ENCODE data around the gene GAS1. TPM values are rescaled to one million over a fixed set of nuclear protein-coding genes. Genes with fewer than 3 reads are reported as not detected.
A peak's percentile ranks its signal among the peaks of the same experiment; 100 is the strongest.

Gene GAS1
- total and polyA plus RNA-seq, 12 donors = 4.4 to 49.0 (median 10.6) TPM

DNA sequence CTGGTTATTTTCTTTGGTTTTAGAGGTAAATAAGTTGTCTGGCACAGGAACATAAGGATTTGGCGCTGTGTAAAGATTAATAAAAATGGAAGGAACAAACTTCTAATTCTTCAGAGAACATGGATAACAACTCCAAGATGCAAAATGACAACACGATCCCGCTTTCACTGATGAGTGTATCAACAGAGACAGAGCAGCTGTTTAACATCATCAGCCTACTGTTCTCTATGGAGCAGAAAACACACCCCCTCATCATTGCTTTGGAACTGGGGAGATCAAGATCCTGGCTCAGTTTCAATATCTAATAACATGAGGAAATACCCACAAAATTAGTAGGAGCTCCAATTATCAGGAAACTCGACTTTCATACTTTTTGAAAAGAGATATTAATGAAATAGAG lies 8.3 kb upstream of the GAS1 start:
- H3K4me3 ChIP-seq = no peak overlapping the region
- no peak for TF ChIP-seq POLR2A (IDR thresholded peaks at IDR 0.05)
- no peak for TF ChIP-seq CTCF (IDR thresholded peaks at IDR 0.05)

GRCh38 chr9:86955042-86955441 lies 7.7 kb upstream of the GAS1 start:
- no peak for TF ChIP-seq CTCF (IDR thresholded peaks at IDR 0.05)
- TF ChIP-seq POLR2A (IDR thresholded peaks at IDR 0.05) = no peak
- H3K27me3 ChIP-seq = no peaks in the 10 kb centered on the region
- H3K4me1 ChIP-seq (replicated peaks in 1 of 2) = no peaks in the 10 kb centered on the region
- intact Hi-C loops (cut with DNase I) = loop anchor here in 1 of 2 donors (10.0 kb wide), 1 partner anchor 370 kb away; no protein-coding TSS in a partner anchor
- H3K27ac ChIP-seq = no peak overlapping the region
- WGBS, 4 donors = 71 to 94% (median 88%) methylated on average over 2 of the region's 2 CpGs
- no peak overlapping the region for H3K4me3 ChIP-seq
- no peak for DNase-seq
- H3K9me3 ChIP-seq (replicated peaks in 1 of 3) = no peaks in the 10 kb centered on the region
- H3K36me3 ChIP-seq (replicated peaks in 1 of 2) = no peaks in the 10 kb centered on the region

More for the DNA sequence above, 8.3 kb upstream of the GAS1 start:
- Histone ChIP-seq H3K27ac (no peak overlapping the region), H3K27me3 (no peaks in the 10 kb centered on the region), H3K4me1 (replicated peaks in 1 of 2) (no peaks in the 10 kb centered on the region), H3K36me3 (replicated peaks in 1 of 2) (no peaks in the 10 kb centered on the region), H3K9me3 (replicated peaks in 1 of 3) (no peaks in the 10 kb centered on the region)
- DNase-seq = no peak
- intact Hi-C loops (cut with DNase I) = loop anchor here in 1 of 2 donors (10.0 kb wide), 1 partner anchor 369 kb away; no protein-coding TSS in a partner anchor
- 72 to 77% (median 76%) methylated on average over 4 of the region's 4 CpGs for WGBS, 4 donors

DNA sequence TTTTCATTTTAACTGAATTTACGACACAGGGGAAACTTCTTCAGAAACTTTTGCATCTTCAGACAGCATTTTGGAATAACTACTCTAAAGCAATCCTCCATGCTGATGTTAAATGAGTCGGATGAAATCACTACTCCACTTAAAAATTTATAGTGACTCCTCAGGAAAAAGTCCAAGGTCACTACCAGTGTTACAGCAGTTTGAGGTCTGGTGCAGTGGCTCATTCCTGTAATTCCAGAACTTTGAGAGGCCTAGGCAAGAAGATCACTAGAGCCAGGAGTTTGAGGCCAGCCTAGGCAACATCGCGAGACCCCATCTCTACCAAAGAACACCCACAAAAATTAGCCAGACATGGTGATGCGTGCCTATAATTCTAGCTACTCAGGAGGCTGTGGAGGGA lies 5.9 kb upstream of the GAS1 start:
- Histone ChIP-seq H3K27ac (no peak overlapping the region), H3K9me3 (replicated peaks in 1 of 3) (no peaks in the 10 kb centered on the region), H3K27me3 (no peaks in the 10 kb centered on the region), H3K36me3 (replicated peaks in 1 of 2) (no peaks in the 10 kb centered on the region), H3K4me3 (no peak overlapping the region), H3K4me1 (replicated peaks in 1 of 2) (peaks cover 0 to 9% of the 10 kb centered on the region in 2 donors)
- 85 to 87% (median 86%) methylated on average over 5 of the region's 5 CpGs for WGBS, 4 donors
- DNase-seq = no peak
- intact Hi-C loops (cut with DNase I) = loop anchor here in 1 of 2 donors (10.0 kb wide), 1 partner anchor 372 kb away; no protein-coding TSS in a partner anchor
- TF ChIP-seq POLR2A (IDR thresholded peaks at IDR 0.05) (no peak), CTCF (IDR thresholded peaks at IDR 0.05) (no peak)

DNA sequence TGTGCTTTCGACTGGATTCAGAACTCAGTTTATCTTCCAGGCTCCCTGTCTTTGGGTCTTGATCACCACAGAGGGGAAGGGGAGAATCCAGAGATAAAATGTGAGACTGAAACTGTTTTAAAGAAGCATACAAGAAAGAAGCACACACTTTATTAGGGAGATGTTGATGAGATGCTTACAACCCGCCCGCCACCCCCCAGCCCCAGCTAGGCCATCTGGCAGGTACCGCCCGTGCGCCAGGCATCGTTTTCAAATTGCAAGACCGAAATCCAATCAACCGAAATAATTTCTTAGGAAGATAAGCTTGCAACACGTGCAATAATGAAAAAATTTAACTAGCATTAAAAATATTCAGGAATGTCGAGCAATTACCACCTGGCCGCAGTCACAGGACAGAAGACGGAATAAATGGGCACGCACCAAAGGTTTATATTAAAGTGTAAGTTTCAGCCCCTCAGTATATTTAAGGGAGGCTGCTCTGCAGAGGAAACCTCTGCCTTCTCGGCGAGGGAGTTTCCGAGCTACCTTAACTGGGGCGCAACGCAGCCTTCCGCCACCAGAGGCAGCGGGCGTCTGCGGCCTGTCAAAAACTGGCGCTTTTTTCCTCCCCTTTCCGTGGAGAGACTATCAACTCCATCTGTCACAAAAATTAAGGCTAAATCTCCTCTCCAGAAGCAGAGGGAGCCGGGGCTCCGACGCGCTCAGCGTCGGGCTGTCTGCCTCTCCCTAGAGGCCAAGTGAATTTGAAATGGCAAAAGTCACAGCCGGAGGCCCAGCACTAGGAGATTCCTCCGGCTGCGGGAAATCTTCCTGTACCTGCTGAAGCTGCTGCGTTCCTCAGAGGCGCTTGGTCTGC lies 996 bp upstream of the GAS1 start:
- H3K9me3 ChIP-seq (replicated peaks in 1 of 3) = no peaks in the 10 kb centered on the region
- peak overlapping the region in 4 of 5 donors; percentile 45 to 93 (median 73) for H3K27ac ChIP-seq
- TF ChIP-seq POLR2A (IDR thresholded peaks at IDR 0.05) = peak in 1 of 2 donors; percentile 12
- peak; percentile 76 to 88 (median 86) for TF ChIP-seq CTCF (IDR thresholded peaks at IDR 0.05)
- H3K4me1 ChIP-seq (replicated peaks in 1 of 2) = peaks cover 5 to 23% of the 10 kb centered on the region in 2 donors
- no peaks in the 10 kb centered on the region for H3K36me3 ChIP-seq (replicated peaks in 1 of 2)
- no peaks in the 10 kb centered on the region for H3K27me3 ChIP-seq
- peak overlapping the region in 2 of 4 donors; percentile 83 to 91 for H3K4me3 ChIP-seq
- DNase-seq = peak; percentile 77 to 88 (median 80)
- 0 to 1% (median 0%) methylated on average over 30 to 36 of the region's 36 CpGs for WGBS, 4 donors
- intact Hi-C loops (cut with DNase I) = loop anchor here in 1 of 2 donors (5.0 kb wide), 1 partner anchor 596 kb away; the partner anchor contains the start of gene TUT7
